Activated T-cell treated with anti-CD3 and anti-CD28 coated beads for 4 hours (primary cell): ENCODE results near the gene ANXA2R.
"Not testable (repeated sequence)": the region's sequence is repeated elsewhere in the genome, so short reads cannot be mapped to it uniquely, and the experiment has no call there.

ENCODE experiments used
- DNase-seq: peaks from one replicate; pipeline ENCODE4 v3.0.0-alpha.2; 2020

The ANXA2R gene

DNA sequence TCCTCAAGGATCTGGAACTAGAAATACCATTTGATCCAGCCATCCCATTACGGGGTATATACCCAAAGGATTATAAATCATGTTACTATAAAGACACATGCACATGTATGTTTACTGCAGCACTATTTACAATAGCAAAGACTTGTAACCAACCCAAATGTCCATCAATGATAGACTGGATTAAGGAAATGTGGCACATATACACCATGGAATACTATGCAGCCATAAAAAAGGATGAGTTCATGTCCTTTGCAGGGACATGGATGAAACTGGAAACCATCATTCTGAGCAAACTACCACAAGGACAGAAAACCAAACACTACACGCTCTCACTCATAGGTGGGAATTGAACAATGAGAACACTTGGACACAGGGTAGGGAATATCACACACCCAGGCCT is 19.9 kb upstream of the ANXA2R start:
- DNase-seq = not testable (repeated sequence)

- DNase-seq = not testable (repeated sequence)
These were observed 15.0 kb upstream of the ANXA2R start for GRCh38 chr5:43055098-43055497.

- DNase-seq = no peak
These were observed 11.6 kb upstream of the ANXA2R start for GRCh38 chr5:43051684-43052083.

DNA sequence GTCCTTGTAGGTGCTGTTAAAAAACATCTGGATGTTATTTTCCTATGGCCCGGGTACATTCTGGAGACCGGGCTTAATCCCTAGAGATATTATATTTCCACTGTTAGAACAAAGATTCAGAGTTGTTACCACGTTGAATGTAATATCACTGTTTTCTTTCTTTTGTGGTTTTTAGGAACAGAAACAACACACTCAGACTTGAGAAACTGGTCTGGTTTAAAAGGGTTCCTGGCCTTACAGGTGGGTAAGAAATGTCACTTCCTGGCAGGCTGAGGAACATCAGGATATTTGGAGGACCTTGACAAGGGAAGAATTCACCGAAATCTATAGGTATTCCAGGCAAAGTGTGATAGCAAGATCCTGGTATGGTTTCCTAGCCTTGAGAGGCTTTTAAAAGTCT is 10.3 kb upstream of the ANXA2R start:
- no peak for DNase-seq

DNA sequence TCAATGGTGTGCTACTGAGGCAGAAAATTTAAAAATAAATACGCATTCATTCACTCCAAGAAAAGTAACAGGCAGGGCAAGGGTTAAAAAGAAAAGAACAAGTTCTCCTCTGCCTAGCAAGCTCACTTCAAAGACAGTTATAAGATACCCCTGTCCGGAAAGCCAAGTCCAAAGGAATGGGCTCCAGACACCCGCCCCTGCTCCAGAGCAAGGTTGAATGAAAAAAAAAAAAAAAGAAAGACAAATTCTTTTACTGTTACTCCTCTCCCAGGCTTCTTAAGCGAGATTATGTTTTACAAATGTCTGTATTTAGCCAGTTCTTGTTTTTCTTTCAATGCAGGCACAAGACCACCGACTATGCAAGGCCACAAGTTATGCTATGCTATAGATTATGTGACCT is 9.1 kb upstream of the ANXA2R start:
- DNase-seq = no peak

GRCh38 chr5:43046474-43046873 is 6.4 kb upstream of the ANXA2R start:
- no peak for DNase-seq

- no peak for DNase-seq
These were observed 5.1 kb upstream of the ANXA2R start for GRCh38 chr5:43045236-43045635.

DNA sequence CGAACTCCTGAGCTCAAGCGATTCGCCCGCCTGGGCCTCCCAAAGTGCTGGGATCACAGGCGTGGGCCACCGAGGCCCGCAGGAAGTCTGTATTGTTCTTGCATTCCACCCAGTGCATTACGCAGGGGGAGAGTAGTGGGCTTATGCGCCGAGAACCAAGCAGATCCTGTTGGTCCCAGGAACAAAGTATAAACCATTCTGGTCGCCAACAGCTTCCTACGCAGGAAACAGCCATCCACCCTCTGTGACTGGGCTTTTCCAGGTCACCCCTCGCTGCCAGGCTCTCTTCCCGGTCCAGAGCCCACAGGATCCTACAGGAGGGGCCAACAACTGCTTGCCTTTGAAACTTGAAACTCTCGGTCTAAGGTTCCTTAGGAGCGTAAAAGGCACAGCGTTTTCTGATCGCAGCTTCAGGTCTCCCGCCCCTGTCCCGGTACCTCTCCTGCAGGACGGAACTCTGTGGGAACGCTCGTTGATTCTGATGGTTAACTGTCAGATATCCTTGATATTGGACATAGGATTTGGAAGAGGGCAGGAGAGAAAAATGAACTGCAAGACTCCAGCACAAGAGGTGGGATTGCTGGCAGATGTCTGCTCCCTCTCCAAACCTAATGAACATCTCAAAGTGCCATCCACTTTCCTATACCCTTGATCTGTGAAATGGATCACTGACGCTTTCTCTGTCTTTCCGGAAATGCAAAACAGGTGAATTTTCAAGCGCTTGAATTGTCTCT is 4.2 kb upstream of the ANXA2R start:
- DNase-seq = no peak

- DNase-seq = no peak
These were observed 3.3 kb upstream of the ANXA2R start for GRCh38 chr5:43043400-43043756.

DNA sequence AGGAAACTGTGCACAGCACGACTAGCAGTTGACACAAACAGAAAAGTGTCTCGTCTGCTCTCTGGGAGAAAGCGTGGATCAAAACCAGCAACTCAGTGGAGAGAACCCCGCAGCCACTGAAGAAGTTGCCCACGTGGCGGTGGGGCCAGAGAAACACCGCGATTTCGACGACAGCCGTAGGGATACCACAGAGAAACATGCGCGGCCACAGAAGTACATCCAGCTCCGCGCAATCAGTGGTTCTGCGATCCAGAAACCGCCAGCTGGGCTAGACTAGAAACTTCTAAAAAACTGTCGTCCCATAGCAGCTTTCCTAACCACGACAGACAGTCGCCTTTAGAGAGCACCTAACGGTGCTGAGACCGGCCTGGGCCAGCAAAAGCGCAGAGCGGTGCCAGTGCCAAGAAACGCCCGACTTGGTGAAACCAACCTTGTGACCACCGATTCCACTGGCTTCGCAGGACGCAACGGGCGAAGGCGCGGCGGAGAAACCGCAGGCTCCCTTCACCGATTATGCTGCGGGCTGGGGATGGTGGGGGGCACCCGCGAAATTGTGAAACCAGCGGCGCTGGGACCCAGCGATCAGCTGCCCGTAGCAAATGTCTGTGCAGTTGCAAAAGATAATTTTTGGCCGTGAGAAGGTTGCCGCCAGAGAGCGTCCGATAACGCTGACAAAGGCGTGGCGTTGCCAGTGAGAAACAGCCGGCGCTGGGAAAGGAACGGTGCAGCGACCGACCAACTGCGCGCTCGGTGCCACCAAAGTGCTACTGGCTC is 2.7 kb upstream of the ANXA2R start:
- DNase-seq = peak; percentile 44

DNA sequence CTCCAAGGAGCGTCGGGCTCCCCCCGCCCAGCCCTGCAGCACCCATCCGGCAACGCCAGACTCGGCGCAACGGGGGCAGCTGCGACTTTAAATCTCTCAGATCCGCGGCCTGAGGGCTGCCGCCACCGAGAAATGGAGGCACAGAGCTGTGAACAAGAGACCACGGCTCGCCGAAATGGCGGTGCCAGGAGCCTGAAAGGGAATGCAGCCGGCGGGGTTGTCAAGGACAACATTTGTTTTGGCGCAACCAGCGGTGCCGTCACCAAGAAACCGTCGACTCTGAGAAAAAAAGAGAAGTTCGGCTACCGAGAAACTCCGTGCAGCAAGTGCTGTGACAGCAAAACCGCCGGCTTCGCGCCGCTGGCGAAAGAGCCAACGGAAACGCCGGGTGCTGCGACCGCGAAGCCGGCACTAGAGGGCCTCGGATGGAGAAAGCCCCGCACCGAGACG is 2.1 kb upstream of the ANXA2R start:
- peak; percentile 56 for DNase-seq

DNA sequence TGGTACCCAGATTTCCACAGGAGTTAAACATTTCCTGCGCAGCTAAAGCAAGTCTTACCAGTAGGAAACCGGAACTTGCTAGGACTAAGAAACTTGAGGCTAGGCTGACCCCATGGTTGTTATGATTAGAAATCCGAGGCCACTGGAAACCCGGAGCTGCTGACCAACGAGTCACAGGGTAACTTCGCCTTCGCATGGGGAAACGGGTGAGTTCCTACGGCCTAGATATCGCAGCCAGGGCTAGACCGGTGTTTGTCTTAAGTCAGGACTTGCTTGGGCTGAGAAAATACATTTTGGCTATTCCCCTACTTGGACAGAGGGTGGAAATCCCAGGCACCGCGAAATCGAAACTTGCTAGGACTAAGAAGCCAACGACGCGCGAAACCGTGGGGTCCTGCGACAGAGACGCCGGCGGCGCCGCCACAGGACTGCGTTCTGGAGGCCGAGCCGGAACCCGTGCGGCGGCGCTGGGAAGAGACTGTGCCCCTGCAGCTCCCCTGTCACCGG is 1.6 kb upstream of the ANXA2R start:
- DNase-seq = peak; percentile 48

DNA sequence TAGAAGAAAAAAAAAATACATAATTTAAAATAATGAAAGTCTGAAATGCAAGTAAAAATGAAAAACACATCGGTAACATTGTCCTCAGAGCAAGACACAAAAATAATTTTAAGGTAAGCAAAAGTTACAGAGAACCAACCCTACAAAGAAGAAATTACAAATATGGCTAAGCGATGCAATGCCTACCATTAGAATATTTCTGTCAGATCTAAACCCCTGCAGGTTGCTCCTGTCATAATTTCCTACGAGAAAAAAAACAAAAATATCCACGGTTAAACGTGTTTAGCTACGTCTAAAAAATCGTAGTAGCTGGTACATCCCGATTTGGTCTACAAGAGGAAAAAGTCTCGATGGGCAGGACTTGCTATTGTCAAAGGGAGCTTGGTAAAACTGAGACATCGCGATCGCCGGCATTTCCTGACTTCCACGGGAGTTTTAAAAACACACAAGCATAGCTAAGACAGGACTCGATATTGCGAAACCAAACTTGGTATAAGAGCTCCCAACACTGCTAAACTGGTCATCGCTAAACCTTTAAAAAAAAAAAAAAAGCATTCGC is 1.1 kb upstream of the ANXA2R start:
- DNase-seq = peak; percentile 36

DNA sequence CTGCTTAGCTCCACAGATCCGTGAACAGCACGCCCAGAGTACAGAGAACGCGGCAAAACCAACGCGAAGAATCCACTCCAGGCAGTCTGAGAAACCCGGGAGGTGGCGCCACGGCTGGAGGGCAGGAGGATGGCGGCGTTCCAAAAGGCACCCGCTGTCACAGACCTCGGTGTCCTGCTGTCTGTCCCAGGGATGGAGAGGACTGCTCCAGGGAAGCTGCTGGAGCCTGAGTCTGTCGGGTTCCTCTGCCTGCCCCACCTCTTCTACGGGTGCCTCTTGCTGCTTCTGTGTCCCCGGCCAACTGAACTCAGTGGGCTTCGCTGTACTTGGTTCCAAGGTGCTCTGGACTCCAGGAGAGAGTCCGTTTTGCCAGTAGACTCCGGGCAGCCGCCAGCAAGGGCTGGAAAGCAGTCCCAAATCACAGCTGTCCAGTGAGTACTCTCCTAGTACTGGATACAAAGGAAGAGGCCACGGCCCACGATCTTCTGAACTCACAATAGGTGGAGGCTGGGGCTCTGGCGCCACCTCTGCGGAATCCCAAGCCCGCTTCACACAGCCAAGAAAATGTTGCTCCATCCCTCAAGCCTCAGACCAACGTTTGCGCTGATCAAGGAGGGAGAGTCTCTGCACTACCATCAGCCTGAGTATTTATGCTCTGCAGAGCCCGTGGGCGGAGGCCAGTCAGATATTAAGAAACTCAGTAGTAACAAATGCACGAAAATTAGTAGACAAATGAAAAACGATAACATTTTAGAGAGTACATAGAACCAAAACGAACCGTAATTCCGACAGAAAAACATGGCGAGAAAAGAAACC is 440 bp downstream of the ANXA2R start:
- peak; percentile 51 for DNase-seq

GRCh38 chr5:43039152-43039470 is 1.0 kb downstream of the ANXA2R start:
- DNase-seq = no peak

GRCh38 chr5:43038496-43038989 is 1.6 kb downstream of the ANXA2R start:
- no peak for DNase-seq

- DNase-seq = peak; percentile 28
These were observed 2.3 kb downstream of the ANXA2R start for GRCh38 chr5:43037636-43038495.

- no peak for DNase-seq
These were observed 3.1 kb downstream of the ANXA2R start for GRCh38 chr5:43036856-43037635.

DNA sequence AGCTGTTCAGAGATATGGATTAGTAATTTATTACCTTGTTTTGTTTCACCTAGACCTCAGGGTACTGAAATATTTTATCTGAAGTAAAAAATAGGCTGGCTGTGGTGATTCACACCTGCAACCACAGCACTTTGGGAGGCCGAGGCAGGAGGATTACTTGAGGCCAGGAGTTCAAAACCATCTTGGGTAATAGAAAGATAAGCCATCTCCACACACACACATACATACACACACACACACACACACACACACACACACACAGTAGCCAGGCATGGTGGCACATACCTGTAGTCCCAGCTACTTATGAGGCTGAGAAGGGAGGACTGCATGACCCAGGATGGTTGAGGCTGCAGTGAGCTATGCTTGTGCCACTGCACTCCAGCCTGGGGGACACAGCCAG is 3.7 kb downstream of the ANXA2R start:
- DNase-seq = no peak

DNA sequence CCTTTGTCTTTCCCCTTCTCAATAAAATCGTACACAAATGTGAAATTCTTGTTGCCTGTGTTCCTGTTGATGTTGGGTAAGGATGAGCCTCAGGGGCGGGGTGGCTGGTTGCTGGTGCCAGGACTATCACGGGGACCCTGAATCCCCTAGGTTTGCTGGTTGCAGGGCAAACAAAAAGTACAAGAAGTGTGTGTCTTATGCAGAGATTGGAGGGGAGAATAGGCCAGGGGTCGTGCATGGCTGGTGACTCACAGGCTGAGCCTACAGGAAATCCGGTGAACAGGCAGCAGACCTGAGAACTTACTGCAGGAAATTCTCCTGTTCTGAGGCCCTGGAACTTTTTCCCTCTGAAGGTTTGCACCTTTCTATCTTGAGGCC is 5.5 kb downstream of the ANXA2R start:
- DNase-seq = no peak
